ENCODE measurements around the gene TOP3A. TPM values are rescaled to one million over a fixed set of nuclear protein-coding genes. Genes with fewer than 3 reads are reported as not detected.

Gene TOP3A
- total RNA-seq, 1 donor from 2014 or later, result 41.5 TPM

GRCh38 chr17:18227635-18228034 is 87.2 kb downstream of the TOP3A start:
- H3K27ac Mint-ChIP-seq (ENCODE audit: unreplicated experiment), result no peak overlapping the region
- peaks cover 29% of the 10 kb centered on the region for H3K4me1 Mint-ChIP-seq (ENCODE audit: unreplicated experiment)
- no peak overlapping the region for H3K4me3 Mint-ChIP-seq (ENCODE audit: unreplicated experiment)

GRCh38 chr17:18226284-18226945 is 88.4 kb downstream of the TOP3A start:
- peak; percentile 80 for DNase-seq (ENCODE audit: extremely low spot score, unreplicated experiment)
- H3K36me3 Mint-ChIP-seq (ENCODE audit: unreplicated experiment), result no peaks in the 10 kb centered on the region

More at GRCh38 chr17:18227635-18228034, 87.2 kb downstream of the TOP3A start:
- no peak for TF ChIP-seq CTCF (IDR thresholded peaks at IDR 0.05)
- no peaks in the 10 kb centered on the region for H3K36me3 Mint-ChIP-seq (ENCODE audit: unreplicated experiment)
- H3K27me3 Mint-ChIP-seq (ENCODE audit: unreplicated experiment), result no peaks in the 10 kb centered on the region
- DNase-seq (ENCODE audit: extremely low spot score, unreplicated experiment), result no peak
- H3K9me3 Mint-ChIP-seq (ENCODE audit: unreplicated experiment), result no peaks in the 10 kb centered on the region

GRCh38 chr17:18225642-18226283 is 89.0 kb downstream of the TOP3A start:
- TF ChIP-seq CTCF (IDR thresholded peaks at IDR 0.05), result no peak
- peak; percentile 84 for DNase-seq (ENCODE audit: extremely low spot score, unreplicated experiment)
- Mint-ChIP-seq H3K27ac (ENCODE audit: unreplicated experiment) (peak overlapping the region; percentile 89), H3K36me3 (ENCODE audit: unreplicated experiment) (no peaks in the 10 kb centered on the region), H3K27me3 (ENCODE audit: unreplicated experiment) (no peaks in the 10 kb centered on the region), H3K4me1 (ENCODE audit: unreplicated experiment) (peaks cover 29% of the 10 kb centered on the region), H3K9me3 (ENCODE audit: unreplicated experiment) (no peaks in the 10 kb centered on the region), H3K4me3 (ENCODE audit: unreplicated experiment) (peak overlapping the region; percentile 97)

More at GRCh38 chr17:18226284-18226945, 88.4 kb downstream of the TOP3A start:
- no peaks in the 10 kb centered on the region for H3K9me3 Mint-ChIP-seq (ENCODE audit: unreplicated experiment)
- no peak for TF ChIP-seq CTCF (IDR thresholded peaks at IDR 0.05)
- no peaks in the 10 kb centered on the region for H3K27me3 Mint-ChIP-seq (ENCODE audit: unreplicated experiment)
- peaks cover 29% of the 10 kb centered on the region for H3K4me1 Mint-ChIP-seq (ENCODE audit: unreplicated experiment)
- H3K4me3 Mint-ChIP-seq (ENCODE audit: unreplicated experiment), result peak overlapping the region; percentile 97
- peak overlapping the region; percentile 89 for H3K27ac Mint-ChIP-seq (ENCODE audit: unreplicated experiment)

GRCh38 chr17:18225121-18225641 is 89.6 kb downstream of the TOP3A start, which contains the start of gene LLGL1:
Gene LLGL1, plus strand, starts transcription at chr17:18225635. Its CDS starts 48 bp downstream, at chr17:18225683.
- Mint-ChIP-seq H3K9me3 (ENCODE audit: unreplicated experiment) (no peaks in the 10 kb centered on the region), H3K27me3 (ENCODE audit: unreplicated experiment) (no peaks in the 10 kb centered on the region), H3K4me1 (ENCODE audit: unreplicated experiment) (peaks cover 29% of the 10 kb centered on the region), H3K27ac (ENCODE audit: unreplicated experiment) (peak within 1 kb of the TSS; percentile 89), H3K4me3 (ENCODE audit: unreplicated experiment) (peak within 1 kb of the TSS; percentile 97), H3K36me3 (ENCODE audit: unreplicated experiment) (no peaks in the 10 kb centered on the region)
- DNase-seq (ENCODE audit: extremely low spot score, unreplicated experiment), result peak; percentile 99
- no peak for TF ChIP-seq CTCF (IDR thresholded peaks at IDR 0.05)

All from osteocyte (in vitro differentiated cells).